ENCODE results near the gene ZMYND8.

Gene ZMYND8

DNA sequence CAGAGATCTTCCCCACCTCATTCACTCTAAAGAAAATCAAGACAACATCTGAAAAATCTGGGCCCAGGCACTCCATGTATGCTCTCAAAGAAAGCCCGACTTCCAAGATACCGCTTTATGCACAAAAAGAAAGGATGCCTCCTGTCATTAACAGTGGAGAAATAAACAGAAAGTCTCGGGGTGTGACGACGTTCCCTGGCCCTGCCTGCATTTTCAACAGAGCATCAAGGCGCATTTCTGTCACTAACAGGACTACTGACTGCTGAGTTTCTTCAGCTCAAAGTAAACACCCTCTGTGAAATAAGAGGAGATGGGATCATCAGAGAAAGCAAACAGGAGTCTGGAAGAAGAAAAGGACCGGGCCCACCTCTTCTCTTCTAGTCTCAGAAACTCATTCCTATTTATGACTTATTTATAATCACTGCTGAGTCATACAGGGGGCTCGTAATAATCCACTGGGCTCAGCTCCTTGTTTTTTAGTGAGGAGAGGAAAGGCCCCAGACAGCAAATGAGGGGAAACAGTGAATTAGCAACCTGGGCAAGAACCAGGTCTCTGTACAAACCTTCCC lies 99.7 kb downstream of the ZMYND8 start:
- TF ChIP-seq, protein P1, sequence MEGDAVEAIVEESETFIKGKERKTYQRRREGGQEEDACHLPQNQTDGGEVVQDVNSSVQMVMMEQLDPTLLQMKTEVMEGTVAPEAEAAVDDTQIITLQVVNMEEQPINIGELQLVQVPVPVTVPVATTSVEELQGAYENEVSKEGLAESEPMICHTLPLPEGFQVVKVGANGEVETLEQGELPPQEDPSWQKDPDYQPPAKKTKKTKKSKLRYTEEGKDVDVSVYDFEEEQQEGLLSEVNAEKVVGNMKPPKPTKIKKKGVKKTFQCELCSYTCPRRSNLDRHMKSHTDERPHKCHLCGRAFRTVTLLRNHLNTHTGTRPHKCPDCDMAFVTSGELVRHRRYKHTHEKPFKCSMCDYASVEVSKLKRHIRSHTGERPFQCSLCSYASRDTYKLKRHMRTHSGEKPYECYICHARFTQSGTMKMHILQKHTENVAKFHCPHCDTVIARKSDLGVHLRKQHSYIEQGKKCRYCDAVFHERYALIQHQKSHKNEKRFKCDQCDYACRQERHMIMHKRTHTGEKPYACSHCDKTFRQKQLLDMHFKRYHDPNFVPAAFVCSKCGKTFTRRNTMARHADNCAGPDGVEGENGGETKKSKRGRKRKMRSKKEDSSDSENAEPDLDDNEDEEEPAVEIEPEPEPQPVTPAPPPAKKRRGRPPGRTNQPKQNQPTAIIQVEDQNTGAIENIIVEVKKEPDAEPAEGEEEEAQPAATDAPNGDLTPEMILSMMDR (IDR thresholded peaks at IDR 0.05; ENCODE audit: extremely low read depth, missing control alignments): no peak
- DNase-seq (ENCODE audit: low spot score): no peak

DNA sequence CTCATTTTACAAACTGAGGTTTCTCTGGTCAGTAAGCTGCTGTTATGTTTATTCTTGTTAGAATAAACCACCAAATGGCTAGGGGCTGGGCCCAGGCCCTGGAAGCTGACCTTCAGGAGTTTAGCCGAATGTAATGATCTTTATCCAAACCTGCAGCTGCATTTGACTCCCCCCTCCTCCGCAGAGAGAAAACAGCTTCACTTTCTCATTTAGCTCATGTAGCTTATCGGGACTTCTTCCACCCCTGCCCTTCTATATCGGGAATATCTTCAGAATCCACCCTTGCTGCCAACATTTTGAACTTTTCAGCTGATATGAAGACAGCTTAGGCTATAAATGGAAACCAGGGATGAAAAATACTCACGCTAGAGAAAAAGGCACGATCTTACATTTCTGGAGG lies 102.6 kb downstream of the ZMYND8 start:
- TF ChIP-seq, protein P1 (IDR thresholded peaks at IDR 0.05; ENCODE audit: extremely low read depth, missing control alignments): no peak
- no peak for DNase-seq (ENCODE audit: low spot score)

DNA sequence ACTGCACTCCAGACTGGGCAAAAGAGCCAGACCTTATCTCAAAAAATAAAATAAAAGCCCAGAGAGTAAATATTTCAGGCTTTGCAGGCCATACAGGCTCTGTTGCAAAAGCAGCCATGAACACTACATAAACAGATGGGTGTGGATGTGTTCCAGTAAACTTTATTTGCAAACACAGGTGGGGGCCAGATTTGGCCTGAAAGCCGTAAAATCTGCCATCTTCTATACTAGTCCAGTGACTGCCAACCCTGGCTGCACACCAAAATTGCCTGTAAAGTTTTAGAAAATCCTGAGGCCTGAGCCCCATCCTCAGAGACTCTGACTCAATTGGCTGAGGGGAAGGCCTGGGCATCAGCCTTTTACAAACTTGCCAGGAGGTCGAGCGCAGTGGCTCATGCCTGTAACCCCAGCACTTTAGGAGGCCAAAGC lies 103.6 kb downstream of the ZMYND8 start:
- no peak for DNase-seq (ENCODE audit: low spot score)
- TF ChIP-seq, protein P1 (IDR thresholded peaks at IDR 0.05; ENCODE audit: extremely low read depth, missing control alignments): no peak

DNA sequence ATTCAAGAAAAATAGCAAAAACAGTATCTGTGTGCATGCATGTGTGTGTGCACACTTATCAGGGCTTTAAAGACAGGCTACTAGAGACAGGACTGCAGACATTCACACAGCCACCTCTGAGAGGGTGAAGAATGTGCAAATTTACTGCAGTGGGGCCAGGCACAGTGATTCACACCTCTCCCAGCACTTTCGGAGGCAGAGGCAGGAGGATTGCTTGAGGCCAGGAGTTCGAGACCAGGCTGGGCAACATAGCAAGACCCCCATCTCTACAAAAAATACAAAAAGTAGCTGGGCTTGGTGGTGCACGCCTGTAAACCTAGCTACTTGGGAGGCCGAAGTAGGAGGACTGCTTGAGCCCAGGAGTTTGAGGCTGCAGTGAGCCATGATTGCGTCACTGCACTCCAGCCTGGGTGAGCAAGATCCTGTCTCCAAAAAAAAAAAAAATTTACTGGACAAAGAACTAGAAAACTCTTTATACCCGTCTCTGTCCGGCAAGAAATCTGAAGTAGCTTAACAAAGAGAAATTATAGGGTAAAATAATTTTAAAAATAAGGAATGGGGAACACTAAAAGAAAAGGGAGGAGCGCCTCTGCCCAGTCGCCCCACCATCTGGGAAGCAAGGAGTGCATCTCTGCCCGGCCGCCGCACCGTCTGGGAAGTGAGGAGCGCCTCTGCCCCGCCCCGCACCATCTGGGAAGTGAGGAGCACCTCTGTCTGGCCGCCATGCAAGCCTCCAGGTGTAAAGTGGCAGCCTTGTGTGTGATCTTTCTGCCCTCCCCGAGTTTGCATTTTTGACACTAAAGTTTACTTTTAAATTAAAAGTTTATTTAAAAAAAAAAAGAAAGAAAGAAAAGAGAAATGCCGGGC lies 105.1 kb downstream of the ZMYND8 start:
- no peak for DNase-seq (ENCODE audit: low spot score)
- TF ChIP-seq, protein P1 (IDR thresholded peaks at IDR 0.05; ENCODE audit: extremely low read depth, missing control alignments): no peak

DNA sequence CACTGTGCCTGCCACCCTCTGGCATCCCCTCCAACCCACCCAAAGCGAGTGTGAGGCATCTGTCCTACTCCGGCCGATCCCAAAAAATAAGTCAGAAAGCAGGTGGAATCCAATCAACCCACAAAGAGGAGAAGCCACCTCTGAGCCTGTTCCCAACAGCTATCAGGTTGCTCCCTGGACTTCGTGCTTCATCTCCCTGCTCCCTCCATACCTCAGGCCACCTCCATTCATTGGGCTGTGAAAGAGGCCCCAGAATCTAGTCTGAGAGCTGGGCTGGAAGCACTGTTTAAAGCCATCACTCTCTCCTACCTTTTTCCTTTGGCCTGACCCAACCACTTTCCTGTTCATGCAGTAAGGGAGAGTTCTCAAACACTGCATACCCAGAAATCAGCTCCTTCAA lies 106.1 kb downstream of the ZMYND8 start:
- no peak for DNase-seq (ENCODE audit: low spot score)
- TF ChIP-seq, protein P1 (IDR thresholded peaks at IDR 0.05; ENCODE audit: extremely low read depth, missing control alignments): no peak

DNA sequence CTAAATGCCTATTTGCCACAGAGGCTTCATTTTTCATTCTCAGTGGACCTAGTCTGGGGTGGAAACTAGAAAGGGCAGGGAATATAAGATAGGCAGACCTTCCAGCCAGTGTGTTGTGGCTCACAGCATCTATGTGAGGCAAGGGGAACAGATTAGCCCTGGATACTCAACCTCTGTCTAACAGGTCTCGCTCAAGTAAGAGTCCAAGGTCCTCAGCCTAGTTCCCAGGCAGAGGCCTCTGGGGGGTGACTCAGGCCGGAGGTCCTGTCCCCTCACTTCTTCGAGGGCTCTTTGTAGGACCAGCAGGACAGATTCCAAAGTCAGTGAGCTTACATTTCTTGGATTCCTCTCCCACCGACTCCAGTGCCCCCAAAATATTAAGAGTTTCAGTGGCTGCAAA lies 106.6 kb downstream of the ZMYND8 start:
- no peak for DNase-seq (ENCODE audit: low spot score)
- TF ChIP-seq, protein P1 (IDR thresholded peaks at IDR 0.05; ENCODE audit: extremely low read depth, missing control alignments): no peak

DNA sequence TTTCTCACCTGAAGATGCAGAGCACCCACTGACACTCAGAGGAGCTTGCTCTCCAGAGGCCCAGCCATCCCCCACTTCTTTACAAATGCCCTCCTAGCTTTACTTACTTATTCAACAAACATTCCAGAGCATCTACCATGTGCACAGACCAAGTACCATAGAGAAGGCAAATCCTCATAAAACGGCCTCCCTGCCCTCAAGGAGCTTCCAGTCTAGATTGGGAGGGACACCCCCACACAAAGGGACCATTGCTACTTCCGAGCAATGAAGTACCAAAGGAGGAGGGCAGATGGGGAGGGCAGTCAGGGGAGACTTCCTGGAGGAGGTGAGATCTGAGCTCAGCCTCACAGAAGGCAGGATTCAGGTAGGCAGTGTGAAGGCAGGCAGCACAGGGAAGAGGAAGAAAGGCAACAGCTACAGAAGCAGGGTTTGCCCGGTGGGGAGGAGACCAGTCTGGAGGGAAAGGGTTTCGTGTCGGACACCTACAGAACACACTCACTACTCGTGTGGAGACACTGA lies 108.0 kb downstream of the ZMYND8 start:
- no peak for DNase-seq (ENCODE audit: low spot score)
- TF ChIP-seq, protein P1 (IDR thresholded peaks at IDR 0.05; ENCODE audit: extremely low read depth, missing control alignments): no peak

Measured in GM20000 (cell line).